Lower lobe of right lung (tissue), 2 donors: Measurements from ENCODE around the gene POLR2M. TPM values are rescaled to one million over a fixed set of nuclear protein-coding genes. Genes with fewer than 3 reads are reported as not detected.

Source experiments
- ATAC-seq, 2 donors: fragments of 200-7000 bp; cut with Tn5 transposase; one replicate each; pipeline ENCODE4 v1.9.1; 2020 to 2022; ENCODE audit warnings: mild to moderate bottlenecking in 2 of 2, moderate library complexity in 2 of 2
- DNase-seq: peaks from one replicate; pipeline ENCODE4 v3.0.0-alpha.2; 2020
- H3K27ac ChIP-seq: fragments of 200-600 bp; one replicate; pipeline ENCODE4 v1.8.0; 2022
- H3K27me3 ChIP-seq: fragments of 200-600 bp; one replicate; pipeline ENCODE4 v1.8.0; 2022; ENCODE audit warnings: low read depth
- H3K36me3 ChIP-seq: fragments of 200-600 bp; one replicate; pipeline ENCODE4 v1.8.0; 2022; ENCODE audit warnings: mild to moderate bottlenecking
- H3K4me1 ChIP-seq: fragments of 200-600 bp; one replicate; pipeline ENCODE4 v1.8.0; 2022
- H3K4me3 ChIP-seq: fragments of 200-600 bp; one replicate; pipeline ENCODE4 v1.8.0; 2022; ENCODE audit warnings: mild to moderate bottlenecking
- H3K9me3 ChIP-seq: fragments of 200-600 bp; one replicate; pipeline ENCODE4 v1.8.0; 2022
- CTCF ChIP-seq: fragments of 200-600 bp; IDR thresholded peaks from one replicate; pipeline ENCODE4 v1.8.0; 2022; ENCODE audit warnings: antibody characterized with exemption, mild to moderate bottlenecking
- intact Hi-C: fragments of 100-400 bp; cut with DNase I; formaldehyde crosslinking; loops from one replicate; pipeline ENCODE4 v1.11.0; 2022
- total RNA-seq: library from RNA; stranded (reverse); fragmentation: NEBNext Ultra II Directional; extraction: Animal tissue kit (Norgen Biotek cat#: 25700); gene quantifications from one replicate; pipeline ENCODE4 v1.2.1, GENCODE V29; 2021
- donor health status: DM: no; HTN: yes; CAD: no; lungs with severe emphysema.

The POLR2M gene
- total RNA-seq, 1 donor from 2014 or later: 58.3 TPM

GRCh38 chr15:57758560-57758959 lies 52.0 kb downstream of the POLR2M start:
- Histone ChIP-seq H3K27ac (no peak overlapping the region), H3K4me3 (no peak overlapping the region), H3K9me3 (no peaks in the 10 kb centered on the region), H3K4me1 (no peaks in the 10 kb centered on the region), H3K36me3 (no peaks in the 10 kb centered on the region), H3K27me3 (no peaks in the 10 kb centered on the region)
- intact Hi-C loops: loop anchor here (10.0 kb wide), 1 partner anchor 106 kb away; no protein-coding TSS in a partner anchor
- TF ChIP-seq CTCF: no peak
- ATAC-seq: no peak
- DNase-seq: no peak

GRCh38 chr15:57761562-57761961 lies 55.0 kb downstream of the POLR2M start:
- DNase-seq (no peak), ATAC-seq (no peak)

GRCh38 chr15:57762302-57762701 lies 55.8 kb downstream of the POLR2M start:
- H3K4me3 ChIP-seq: no peak overlapping the region
- no peak overlapping the region for H3K27ac ChIP-seq
- H3K27me3 ChIP-seq: no peaks in the 10 kb centered on the region
- DNase-seq: no peak
- no peak for TF ChIP-seq CTCF
- H3K9me3 ChIP-seq: no peaks in the 10 kb centered on the region
- no peaks in the 10 kb centered on the region for H3K4me1 ChIP-seq
- H3K36me3 ChIP-seq: no peaks in the 10 kb centered on the region
- intact Hi-C loops: no loop called here
- ATAC-seq: no peak

More at GRCh38 chr15:57761562-57761961, 55.0 kb downstream of the POLR2M start:
- Histone ChIP-seq H3K4me3 (no peak overlapping the region), H3K4me1 (no peaks in the 10 kb centered on the region), H3K36me3 (no peaks in the 10 kb centered on the region), H3K27me3 (no peaks in the 10 kb centered on the region), H3K9me3 (no peaks in the 10 kb centered on the region), H3K27ac (no peak overlapping the region)
- intact Hi-C loops: no loop called here
- no peak for TF ChIP-seq CTCF

- H3K9me3 ChIP-seq: no peaks in the 10 kb centered on the region
- no peak overlapping the region for H3K27ac ChIP-seq
- no peaks in the 10 kb centered on the region for H3K27me3 ChIP-seq
- intact Hi-C loops: no loop called here
- H3K4me1 ChIP-seq: no peaks in the 10 kb centered on the region
- TF ChIP-seq CTCF: no peak
- H3K4me3 ChIP-seq: no peak overlapping the region
- DNase-seq (no peak), ATAC-seq (no peak)
- no peaks in the 10 kb centered on the region for H3K36me3 ChIP-seq
Observed at GRCh38 chr15:57763176-57763964, 56.9 kb downstream of the POLR2M start.

Other genes with a start within 250 kb of the POLR2M start
- 41.3 TPM for gene MYZAP, start 114.8 kb upstream of the POLR2M start, total RNA-seq